ENCODE results near the gene COX17.

- TF ChIP-seq CTCF (CRISPR knock-in tag; IDR thresholded peaks at IDR 0.05) (no peak), RFX5 (IDR thresholded peaks at IDR 0.05; ENCODE audit: low read depth, low read length) (no peak), CHD2 (IDR thresholded peaks at IDR 0.05; ENCODE audit: low read depth, low read length) (no peak), MAX (IDR thresholded peaks at IDR 0.05) (no peak), ARID3A (IDR thresholded peaks at IDR 0.05; ENCODE audit: low read depth, low read length) (no peak), MIXL1 (CRISPR knock-in tag; IDR thresholded peaks at IDR 0.05) (no peak), POLR2AphosphoS5 (IDR thresholded peaks at IDR 0.05; ENCODE audit: low read depth, low read length) (no peak), MAFG (CRISPR knock-in tag; IDR thresholded peaks at IDR 0.05) (no peak), SATB2 (CRISPR knock-in tag; IDR thresholded peaks at IDR 0.05) (no peak), HDAC2 (CRISPR knock-in tag; IDR thresholded peaks at IDR 0.05) (no peak), ZNF101 (CRISPR knock-in tag; IDR thresholded peaks at IDR 0.05; ENCODE audit: borderline replicate concordance, low read depth) (no peak), ZBTB7A (CRISPR knock-in tag; IDR thresholded peaks at IDR 0.05) (no peak), KLF16 (CRISPR knock-in tag; IDR thresholded peaks at IDR 0.05) (no peak), SMC3 (IDR thresholded peaks at IDR 0.05; ENCODE audit: low read length) (no peak)
Measured at GRCh38 chr3:119630128-119630879, 46.9 kb downstream of the COX17 start.
